Upper lobe of left lung (tissue), 6 donors: Measurements from ENCODE around the gene ATG9B. TPM values are rescaled to one million over a fixed set of nuclear protein-coding genes. Genes with fewer than 3 reads are reported as not detected.

Experiments used
- ATAC-seq, 2 donors: fragments of 200-7000 bp; cut with Tn5 transposase; one replicate each; pipeline ENCODE4 v1.9.1; 2022; ENCODE audit warnings: mild to moderate bottlenecking in 2 of 2, moderate library complexity in 2 of 2; ENCODE audit not compliant: low FRiP score in 2 of 2
- DNase-seq, 2 donors: peaks; one replicate each; pipeline ENCODE4 v3.0.0-alpha.2; 2019 to 2020
- H3K27ac ChIP-seq, 4 donors: fragments of 200-600 bp; sonication (generic); one replicate each; pipeline ENCODE4 v1.5.1; 2016 to 2019
- H3K27me3 ChIP-seq, 4 donors: fragments of 200-600 bp; sonication (generic); one replicate each; pipeline ENCODE4 v1.5.1; 2017 to 2019
- H3K36me3 ChIP-seq, 4 donors: fragments of 200-600 bp; sonication (generic); one replicate each; pipeline ENCODE4 v1.5.1; 2016 to 2019
- H3K4me1 ChIP-seq, 4 donors: fragments of 200-600 bp; sonication (generic); one replicate each; pipeline ENCODE4 v1.5.1; 2018 to 2019
- H3K4me3 ChIP-seq, 4 donors: fragments of 200-600 bp; sonication (generic); one replicate each; pipeline ENCODE4 v1.5.1; 2017 to 2019; ENCODE audit warnings: mild to moderate bottlenecking in 2 of 4, moderate library complexity in 1 of 4
- H3K9me3 ChIP-seq, 4 donors: fragments of 200-600 bp; sonication (generic); one replicate each; pipeline ENCODE4 v1.5.1; 2018 to 2019
- EP300 ChIP-seq, 4 donors: sonication (generic); formaldehyde crosslinking; IDR thresholded peaks; one replicate each; pipeline ENCODE4 v1.5.1; 2017; ENCODE audit warnings: antibody characterized with exemption in 4 of 4, control low read depth in 2 of 4
- POLR2A ChIP-seq, 4 donors: fragments of 450-650 bp; IDR thresholded peaks; one replicate each; pipeline ENCODE4 v1.5.1; 2016 to 2017; ENCODE audit warnings: antibody characterized with exemption in 4 of 4, mild to moderate bottlenecking in 2 of 4
- POLR2AphosphoS5 ChIP-seq, 2 donors: sonication (generic); formaldehyde crosslinking; IDR thresholded peaks; one replicate each; pipeline ENCODE4 v1.5.1; 2017; ENCODE audit warnings: antibody characterized with exemption in 2 of 2
- WGBS, 2 donors: methylation state at CpG; one replicate each; pipeline ENCODE4 v1.1.5; 2017 to 2018; 5-methylcytosine and 5-hydroxymethylcytosine counted together
- total RNA-seq, 6 donors: library from RNA; depleted of rRNA in 4 of 6; stranded (reverse); fragments of >200 nt in 4 of 6; gene quantifications; one replicate each; pipeline versions ENCODE4 v1.1.0 to v1.2.1, GENCODE V29; 2016 to 2021
- TF ChIP-seq, protein P1 (sequence below), 6 experiments: fragments of 450-650 bp in 4 of 6; fragments of 200-600 bp in 2 of 6; sonication (generic) in 2 of 6; IDR thresholded peaks; one replicate each; pipeline ENCODE4 v1.5.1; 2016 to 2019; ENCODE audit warnings: antibody characterized with exemption in 6 of 6
- donor health status: DM: no; HTN: no; CAD: no; lungs with moderate emphysema.
- donor health status: DM: no; HTN: yes; CAD: no; lungs with severe emphysema.

ATG9B gene
- total RNA-seq, 6 donors from 2014 or later = 0.46 to 5.2 (median 1.0) TPM

DNA sequence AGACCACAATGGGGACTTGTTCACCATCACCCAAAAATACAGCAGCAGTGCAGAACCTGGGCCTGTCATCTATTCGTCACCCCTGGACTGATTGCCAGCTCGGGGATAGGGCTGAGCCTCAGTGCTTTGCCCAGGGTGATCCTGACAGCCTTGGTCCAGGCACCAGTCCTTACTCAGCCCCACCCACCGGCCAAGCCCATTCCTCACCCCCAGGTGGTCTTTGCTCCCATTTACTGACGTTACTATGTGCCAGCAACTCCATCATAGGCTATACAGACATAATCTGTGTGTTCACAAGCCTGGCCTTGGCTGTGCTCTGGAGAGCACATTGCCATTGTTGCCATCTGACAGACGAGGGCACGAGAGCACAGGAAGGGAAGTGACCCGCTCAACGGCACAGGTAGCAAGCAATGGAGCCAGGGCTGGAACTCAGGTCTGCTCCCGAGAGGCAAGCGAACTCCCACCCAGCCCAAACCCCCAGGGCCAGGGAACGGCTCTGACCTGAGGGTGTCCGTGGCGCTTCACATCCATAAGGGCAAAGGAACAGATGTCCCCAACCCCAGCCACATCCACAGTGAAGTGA is 6.8 kb downstream of the ATG9B start:
- DNase-seq (no peak), ATAC-seq (no peak)
- 40 to 100% methylated on average over 1 to 13 of the region's 13 CpGs for WGBS, 2 donors
- H3K4me1 ChIP-seq = peaks cover 23 to 38% (median 34%) of the 10 kb centered on the region in 4 donors
- peaks cover 0 to 34% (median 14%) of the 10 kb centered on the region in 4 donors for H3K27me3 ChIP-seq
- TF ChIP-seq, protein P1, sequence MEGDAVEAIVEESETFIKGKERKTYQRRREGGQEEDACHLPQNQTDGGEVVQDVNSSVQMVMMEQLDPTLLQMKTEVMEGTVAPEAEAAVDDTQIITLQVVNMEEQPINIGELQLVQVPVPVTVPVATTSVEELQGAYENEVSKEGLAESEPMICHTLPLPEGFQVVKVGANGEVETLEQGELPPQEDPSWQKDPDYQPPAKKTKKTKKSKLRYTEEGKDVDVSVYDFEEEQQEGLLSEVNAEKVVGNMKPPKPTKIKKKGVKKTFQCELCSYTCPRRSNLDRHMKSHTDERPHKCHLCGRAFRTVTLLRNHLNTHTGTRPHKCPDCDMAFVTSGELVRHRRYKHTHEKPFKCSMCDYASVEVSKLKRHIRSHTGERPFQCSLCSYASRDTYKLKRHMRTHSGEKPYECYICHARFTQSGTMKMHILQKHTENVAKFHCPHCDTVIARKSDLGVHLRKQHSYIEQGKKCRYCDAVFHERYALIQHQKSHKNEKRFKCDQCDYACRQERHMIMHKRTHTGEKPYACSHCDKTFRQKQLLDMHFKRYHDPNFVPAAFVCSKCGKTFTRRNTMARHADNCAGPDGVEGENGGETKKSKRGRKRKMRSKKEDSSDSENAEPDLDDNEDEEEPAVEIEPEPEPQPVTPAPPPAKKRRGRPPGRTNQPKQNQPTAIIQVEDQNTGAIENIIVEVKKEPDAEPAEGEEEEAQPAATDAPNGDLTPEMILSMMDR (IDR thresholded peaks at IDR 0.05) = no peak
- TF ChIP-seq POLR2A (IDR thresholded peaks at IDR 0.05) = no peak
- no peak for TF ChIP-seq EP300 (IDR thresholded peaks at IDR 0.05)
- no peak for TF ChIP-seq POLR2AphosphoS5 (IDR thresholded peaks at IDR 0.05)
- H3K36me3 ChIP-seq = peaks cover 0 to 5% (median 0%) of the 10 kb centered on the region in 4 donors
- no peaks in the 10 kb centered on the region for H3K9me3 ChIP-seq
- H3K27ac ChIP-seq = no peak overlapping the region
- H3K4me3 ChIP-seq = peak overlapping the region in 2 of 4 donors; percentile 18 to 35

DNA sequence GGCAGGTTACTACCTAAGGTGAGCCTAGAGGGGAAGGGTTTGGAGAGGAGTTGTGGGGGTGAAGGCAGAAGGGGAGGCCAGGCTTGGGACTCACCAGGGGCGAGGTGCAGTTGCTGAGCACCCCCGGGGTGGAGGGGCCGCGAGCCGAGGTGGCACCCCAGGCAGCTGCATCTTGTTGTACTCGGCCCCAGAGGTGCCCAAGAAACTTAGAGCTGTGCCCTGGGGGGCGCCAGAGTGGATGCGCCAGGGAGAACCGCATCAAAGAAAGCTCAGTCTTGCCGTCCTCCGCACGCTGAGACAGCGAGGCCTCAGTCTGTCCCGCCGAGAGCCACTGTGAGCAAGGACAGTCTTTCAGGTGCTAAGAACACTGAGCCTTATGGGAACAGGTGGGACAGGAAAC is 7.4 kb downstream of the ATG9B start:
- Histone ChIP-seq H3K9me3 (no peaks in the 10 kb centered on the region), H3K27me3 (peaks cover 0 to 34% (median 14%) of the 10 kb centered on the region in 4 donors), H3K36me3 (peaks cover 0 to 5% (median 0%) of the 10 kb centered on the region in 4 donors), H3K27ac (no peak overlapping the region), H3K4me1 (peaks cover 23 to 44% (median 36%) of the 10 kb centered on the region in 4 donors), H3K4me3 (no peak overlapping the region)
- DNase-seq (peak in 1 of 2 donors; percentile 70), ATAC-seq (no peak)
- WGBS, 2 donors = 86 to 90% methylated on average over 14 to 15 of the region's 15 CpGs
- TF ChIP-seq EP300 (IDR thresholded peaks at IDR 0.05) (no peak), POLR2A (IDR thresholded peaks at IDR 0.05) (no peak), POLR2AphosphoS5 (IDR thresholded peaks at IDR 0.05) (no peak)
- TF ChIP-seq, protein P1 (IDR thresholded peaks at IDR 0.05) = no peak

- H3K4me3 ChIP-seq = no peak overlapping the region
- ATAC-seq = no peak
- DNase-seq = no peak
- no peak for TF ChIP-seq POLR2AphosphoS5 (IDR thresholded peaks at IDR 0.05)
- WGBS, 2 donors = 81 to 85% methylated on average over 7 of the region's 8 CpGs
- H3K36me3 ChIP-seq = peaks cover 0 to 5% (median 0%) of the 10 kb centered on the region in 4 donors
- H3K4me1 ChIP-seq = peaks cover 23 to 46% (median 37%) of the 10 kb centered on the region in 4 donors
- peaks cover 0 to 34% (median 14%) of the 10 kb centered on the region in 4 donors for H3K27me3 ChIP-seq
- no peaks in the 10 kb centered on the region for H3K9me3 ChIP-seq
- no peak overlapping the region for H3K27ac ChIP-seq
These were observed 7.8 kb downstream of the ATG9B start for GRCh38 chr7:151016505-151016904.

- no peak overlapping the region for H3K27ac ChIP-seq
- DNase-seq (no peak), ATAC-seq (no peak)
- H3K4me1 ChIP-seq = peaks cover 27 to 48% (median 39%) of the 10 kb centered on the region in 4 donors
- peaks cover 0 to 34% (median 14%) of the 10 kb centered on the region in 4 donors for H3K27me3 ChIP-seq
- H3K36me3 ChIP-seq = peaks cover 0 to 5% (median 0%) of the 10 kb centered on the region in 4 donors
- H3K9me3 ChIP-seq = no peaks in the 10 kb centered on the region
- no peak for TF ChIP-seq EP300 (IDR thresholded peaks at IDR 0.05)
- no peak for TF ChIP-seq POLR2AphosphoS5 (IDR thresholded peaks at IDR 0.05)
- TF ChIP-seq, protein P1 (IDR thresholded peaks at IDR 0.05) = no peak
- TF ChIP-seq POLR2A (IDR thresholded peaks at IDR 0.05) = no peak
- no peak overlapping the region for H3K4me3 ChIP-seq
- 83 to 85% methylated on average over 5 of the region's 5 CpGs for WGBS, 2 donors
These were observed 8.3 kb downstream of the ATG9B start for GRCh38 chr7:151015967-151016366.

- H3K4me1 ChIP-seq = peaks cover 37 to 58% (median 49%) of the 10 kb centered on the region in 4 donors
- peaks cover 0 to 34% (median 13%) of the 10 kb centered on the region in 4 donors for H3K27me3 ChIP-seq
- H3K9me3 ChIP-seq = no peaks in the 10 kb centered on the region
- TF ChIP-seq EP300 (IDR thresholded peaks at IDR 0.05) (no peak), POLR2AphosphoS5 (IDR thresholded peaks at IDR 0.05) (no peak), POLR2A (IDR thresholded peaks at IDR 0.05) (no peak)
- TF ChIP-seq, protein P1 (IDR thresholded peaks at IDR 0.05) = no peak
- DNase-seq (no peak), ATAC-seq (no peak)
- no peak overlapping the region for H3K27ac ChIP-seq
- no peak overlapping the region for H3K4me3 ChIP-seq
- 81 to 85% methylated on average over 8 of the region's 8 CpGs for WGBS, 2 donors
- peaks cover 0 to 5% (median 0%) of the 10 kb centered on the region in 4 donors for H3K36me3 ChIP-seq
These were observed 9.3 kb downstream of the ATG9B start for GRCh38 chr7:151014950-151015349.
